Liver (tissue), 9 donors: ENCODE measurements around the gene SLC37A2. TPM values are rescaled to one million over a fixed set of nuclear protein-coding genes. Genes with fewer than 3 reads are reported as not detected.

Experiments used
- DNase-seq: peaks from one replicate; pipeline ENCODE4 v3.0.0-alpha.2; 2017; ENCODE audit warnings: low spot score
- H3K27ac ChIP-seq, 2 donors: one replicate each; pipeline ENCODE4 v1.7.0; 2013; ENCODE audit warnings: inconsistent platforms in 2 of 2, low read length in 2 of 2, control low read depth in 1 of 2, low read depth in 1 of 2, mild to moderate bottlenecking in 1 of 2
- H3K27me3 ChIP-seq, 4 donors: one replicate each; pipeline versions ENCODE4 v1.6.1 to v1.7.0; 2013; ENCODE audit warnings: low read length in 3 of 4, inconsistent platforms in 1 of 4, mild to moderate bottlenecking in 1 of 4, moderate library complexity in 1 of 4; ENCODE audit not compliant: control insufficient read depth in 4 of 4, insufficient read depth in 4 of 4
- H3K36me3 ChIP-seq, 4 donors: one replicate each; pipeline versions ENCODE4 v1.6.1 to v1.7.0; 2013; ENCODE audit warnings: low read length in 3 of 4, mild to moderate bottlenecking in 3 of 4, low read depth in 1 of 4, moderate library complexity in 1 of 4; ENCODE audit not compliant: control insufficient read depth in 4 of 4, insufficient read depth in 3 of 4
- H3K4me1 ChIP-seq, 4 donors: one replicate each; pipeline versions ENCODE4 v1.6.1 to v1.7.0; 2013; ENCODE audit warnings: low read length in 3 of 4, mild to moderate bottlenecking in 3 of 4, moderate library complexity in 1 of 4; ENCODE audit not compliant: control insufficient read depth in 4 of 4, insufficient read depth in 4 of 4
- H3K4me3 ChIP-seq, 3 donors: one replicate each; pipeline versions ENCODE4 v1.6.1 to v1.7.0; 2013; ENCODE audit warnings: low read length in 3 of 3, control low read depth in 1 of 3, low read depth in 1 of 3, mild to moderate bottlenecking in 1 of 3
- H3K9ac ChIP-seq, 2 donors: one replicate each; pipeline ENCODE4 v1.7.0; 2013; ENCODE audit warnings: low read length in 2 of 2, mild to moderate bottlenecking in 2 of 2, moderate library complexity in 2 of 2, control low read depth in 1 of 2, low read depth in 1 of 2
- H3K9me3 ChIP-seq, 4 donors: one replicate each; pipeline versions ENCODE4 v1.6.1 to v1.7.0; 2013; ENCODE audit warnings: low read length in 3 of 4; ENCODE audit not compliant: control insufficient read depth in 4 of 4
- CTCF ChIP-seq: fragments of 150-350 bp; IDR thresholded peaks from 2 replicates; pipeline ENCODE4 v1.5.1; 2017; ENCODE audit warnings: improper control_type of control experiment, low read depth, low read length; ENCODE audit not compliant: missing input control
- EGR1 ChIP-seq, 2 donors: IDR thresholded peaks; 2 replicates each; pipeline ENCODE4 v1.6.1; 2016 to 2018; ENCODE audit warnings: antibody characterized with exemption in 2 of 2, low read depth in 2 of 2
- FOXA1 ChIP-seq: IDR thresholded peaks from 2 replicates; pipeline ENCODE4 v1.6.1; 2016; ENCODE audit warnings: antibody characterized with exemption
- FOXA2 ChIP-seq: IDR thresholded peaks from 2 replicates; pipeline ENCODE4 v1.6.1; 2016; ENCODE audit warnings: antibody characterized with exemption
- GABPA ChIP-seq, 2 donors: IDR thresholded peaks in 1 of 2; conservative IDR thresholded peaks in 1 of 2; 2 replicates each; pipeline ENCODE4 v1.6.1; 2016; ENCODE audit warnings: antibody characterized with exemption in 2 of 2, mild to moderate bottlenecking in 1 of 2, moderate library complexity in 1 of 2
- HNF4A ChIP-seq, 2 donors: conservative IDR thresholded peaks; 2 replicates each; pipeline ENCODE4 v1.6.1; 2016; ENCODE audit warnings: antibody characterized with exemption in 2 of 2, mild to moderate bottlenecking in 2 of 2
- HNF4G ChIP-seq: IDR thresholded peaks from 2 replicates; pipeline ENCODE4 v1.6.1; 2016; ENCODE audit warnings: antibody characterized with exemption
- JUND ChIP-seq, 2 donors: IDR thresholded peaks; 2 replicates each; pipeline ENCODE4 v1.6.1; 2016; ENCODE audit warnings: antibody characterized with exemption in 2 of 2
- MAX ChIP-seq: IDR thresholded peaks from 2 replicates; pipeline ENCODE4 v1.6.1; 2016; ENCODE audit warnings: antibody characterized with exemption
- RAD21 ChIP-seq, 2 donors: IDR thresholded peaks; 2 replicates each; pipeline ENCODE4 v1.6.1; 2016; ENCODE audit warnings: antibody characterized with exemption in 2 of 2, mild to moderate bottlenecking in 2 of 2
- REST ChIP-seq: IDR thresholded peaks from 2 replicates; pipeline ENCODE4 v1.6.1; 2016; ENCODE audit warnings: antibody characterized with exemption, mild to moderate bottlenecking
- RXRA ChIP-seq, 2 donors: IDR thresholded peaks; 2 replicates each; pipeline ENCODE4 v1.6.1; 2017 to 2018; ENCODE audit warnings: antibody characterized with exemption in 2 of 2, mild to moderate bottlenecking in 1 of 2
- SP1 ChIP-seq: IDR thresholded peaks from 2 replicates; pipeline ENCODE4 v1.6.1; 2018; ENCODE audit warnings: antibody characterized with exemption, mild to moderate bottlenecking
- TAF1 ChIP-seq: conservative IDR thresholded peaks from 2 replicates; pipeline ENCODE4 v1.6.1; 2016; ENCODE audit warnings: antibody characterized with exemption, mild to moderate bottlenecking
- YY1 ChIP-seq: IDR thresholded peaks from 2 replicates; pipeline ENCODE4 v1.6.1; 2016; ENCODE audit warnings: antibody characterized with exemption, mild to moderate bottlenecking
- ZBTB33 ChIP-seq: IDR thresholded peaks from 2 replicates; pipeline ENCODE4 v1.6.1; 2016; ENCODE audit warnings: antibody characterized with exemption
- WGBS: extraction: QIAGEN DNeasy Blood & Tissue Kit; methylation state at CpG from one replicate; pipeline ENCODE4 v1.1.7; 2013; 5-methylcytosine and 5-hydroxymethylcytosine counted together
- polyA plus RNA-seq, 2 donors: library from polyadenylated mRNA; stranded (reverse) in 1 of 2; unstranded in 1 of 2; fragments of 200-250 nt in 1 of 2; fragments of >200 nt in 1 of 2; fragmentation: Nextera tagmentation in 1 of 2; extraction: Ambion mirVana in 1 of 2; gene quantifications; one replicate each; pipeline versions ENCODE4 v1.2.1 to v1.2.3, GENCODE V29; 2013 to 2015
- total RNA-seq, 2 donors: library from RNA; depleted of rRNA; stranded (reverse); fragments of >200 nt; gene quantifications; one replicate each; pipeline ENCODE4 v1.2.3, GENCODE V29; 2014
- donor health status: healthy.
- donor health status: healthy.
- donor health status: healthy.
- donor health status: healthy.
- donor health status: healthy.

Gene SLC37A2
- total and polyA plus RNA-seq, 4 donors = 0.51 to 12.3 (median 5.6) TPM

GRCh38 chr11:125072961-125073590 is 10.0 kb downstream of the SLC37A2 start:
- H3K4me3 ChIP-seq = no peak overlapping the region
- no peak overlapping the region for H3K27ac ChIP-seq
- H3K27me3 ChIP-seq = no peaks in the 10 kb centered on the region
- H3K9me3 ChIP-seq = no peaks in the 10 kb centered on the region
- 94% methylated on average over 12 of the region's 12 CpGs for WGBS
- no peaks in the 10 kb centered on the region for H3K36me3 ChIP-seq
- peaks cover 0 to 3% (median 0%) of the 10 kb centered on the region in 4 donors for H3K4me1 ChIP-seq
- no peak overlapping the region for H3K9ac ChIP-seq
- TF ChIP-seq ZBTB33 = no peak
- TF ChIP-seq GABPA (IDR thresholded peaks at IDR 0.05 in 1 of 2, conservative IDR thresholded peaks at IDR 0.05 in 1 of 2) = no peak
- no peak for TF ChIP-seq FOXA1
- TF ChIP-seq TAF1 = no peak
- no peak for TF ChIP-seq CTCF
- TF ChIP-seq REST = no peak
- no peak for TF ChIP-seq JUND (IDR thresholded peaks at IDR 0.05)
- no peak for TF ChIP-seq YY1
- TF ChIP-seq HNF4A (conservative IDR thresholded peaks at IDR 0.05) = no peak
- no peak for TF ChIP-seq EGR1 (IDR thresholded peaks at IDR 0.05; ENCODE audit: low read depth in 2 of 2)
- TF ChIP-seq SP1 = no peak
- TF ChIP-seq RAD21 (IDR thresholded peaks at IDR 0.05) = no peak
- no peak for TF ChIP-seq RXRA (IDR thresholded peaks at IDR 0.05)
- TF ChIP-seq MAX = no peak
- no peak for TF ChIP-seq FOXA2
- no peak for TF ChIP-seq HNF4G
- no peak for DNase-seq
